SJSA1 (cell line): Measurements from ENCODE around the gene GPC4. TPM values are rescaled to one million over a fixed set of nuclear protein-coding genes. Genes with fewer than 3 reads are reported as not detected.

Experiments used
- DNase-seq, 2 experiments: peaks; one replicate each; pipeline ENCODE4 v3.0.0-alpha.2; 2015 to 2020; ENCODE audit warnings: low spot score in 2 of 2, low read depth in 1 of 2
- H3K27ac ChIP-seq: fragments of 250-450 bp; sonication (Bioruptor Pico); 2 replicates; pipeline ENCODE4 v1.5.1; 2020; ENCODE audit warnings: mild to moderate bottlenecking, moderate library complexity
- H3K27me3 ChIP-seq: fragments of 250-450 bp; sonication (Bioruptor Pico); replicated peaks from 2 replicates; pipeline ENCODE4 v1.5.1; 2020; ENCODE audit warnings: mild to moderate bottlenecking, moderate library complexity
- H3K36me3 ChIP-seq: fragments of 250-450 bp; sonication (Bioruptor Pico); 2 replicates; pipeline ENCODE4 v1.5.1; 2020; ENCODE audit warnings: mild to moderate bottlenecking
- H3K4me1 ChIP-seq: fragments of 250-450 bp; sonication (Bioruptor Pico); replicated peaks from 2 replicates; pipeline ENCODE4 v1.6.1; 2021; ENCODE audit warnings: mild to moderate bottlenecking
- H3K4me3 ChIP-seq: fragments of 250-450 bp; sonication (Bioruptor Pico); 2 replicates; pipeline ENCODE4 v1.5.1; 2020; ENCODE audit warnings: mild to moderate bottlenecking
- H3K9me3 ChIP-seq: fragments of 250-450 bp; sonication (Bioruptor Pico); replicated peaks from 2 replicates; pipeline ENCODE4 v1.5.1; 2020; ENCODE audit warnings: mild to moderate bottlenecking
- total RNA-seq: library from RNA; depleted of rRNA; stranded (reverse); fragments of >200 nt; shearing (Covaris generic); gene quantifications from 2 replicates; pipeline ENCODE4 v1.2.3, GENCODE V29; 2014

The GPC4 gene
- total RNA-seq, 1 experiment from 2014 or later: 25.8 TPM

- DNase-seq: no peak
- Histone ChIP-seq H3K4me3 (no peak overlapping the region), H3K27me3 (no peaks in the 10 kb centered on the region), H3K4me1 (no peaks in the 10 kb centered on the region), H3K36me3 (no peaks in the 10 kb centered on the region), H3K9me3 (no peaks in the 10 kb centered on the region), H3K27ac (no peak overlapping the region)
Measured at GRCh38 chrX:133373386-133374079, 41.8 kb downstream of the GPC4 start.

- no peak for DNase-seq
- H3K27me3 ChIP-seq: no peaks in the 10 kb centered on the region
- H3K4me1 ChIP-seq: peaks cover 6% of the 10 kb centered on the region
- H3K4me3 ChIP-seq: no peak overlapping the region
- H3K27ac ChIP-seq: no peak overlapping the region
- H3K9me3 ChIP-seq: no peaks in the 10 kb centered on the region
- H3K36me3 ChIP-seq: no peaks in the 10 kb centered on the region
Measured at GRCh38 chrX:133370696-133371275, 44.5 kb downstream of the GPC4 start.

- Histone ChIP-seq H3K4me1 (peaks cover 21% of the 10 kb centered on the region), H3K9me3 (no peaks in the 10 kb centered on the region), H3K27ac (no peak overlapping the region), H3K36me3 (no peaks in the 10 kb centered on the region), H3K27me3 (no peaks in the 10 kb centered on the region), H3K4me3 (no peak overlapping the region)
- no peak for DNase-seq
Measured at GRCh38 chrX:133369065-133369464, 46.2 kb downstream of the GPC4 start.

GRCh38 chrX:133366735-133367134 lies 48.6 kb downstream of the GPC4 start:
- Histone ChIP-seq H3K27me3 (no peaks in the 10 kb centered on the region), H3K9me3 (no peaks in the 10 kb centered on the region), H3K27ac (no peak overlapping the region), H3K36me3 (no peaks in the 10 kb centered on the region), H3K4me1 (peaks cover 24% of the 10 kb centered on the region), H3K4me3 (no peak overlapping the region)
- DNase-seq: no peak

- Histone ChIP-seq H3K27me3 (no peaks in the 10 kb centered on the region), H3K4me3 (no peak overlapping the region), H3K4me1 (peaks cover 24% of the 10 kb centered on the region), H3K27ac (no peak overlapping the region), H3K36me3 (no peaks in the 10 kb centered on the region), H3K9me3 (no peaks in the 10 kb centered on the region)
- no peak for DNase-seq
Measured at GRCh38 chrX:133365871-133366611, 49.2 kb downstream of the GPC4 start.

- Histone ChIP-seq H3K4me1 (peaks cover 24% of the 10 kb centered on the region), H3K4me3 (no peak overlapping the region), H3K27me3 (no peaks in the 10 kb centered on the region), H3K36me3 (no peaks in the 10 kb centered on the region), H3K9me3 (no peaks in the 10 kb centered on the region), H3K27ac (no peak overlapping the region; the same call in 1 of the 2 replicates)
- DNase-seq: no peak
Measured at GRCh38 chrX:133364865-133365264, 50.4 kb downstream of the GPC4 start.

- no peak overlapping the region for H3K4me3 ChIP-seq
- H3K27me3 ChIP-seq: no peaks in the 10 kb centered on the region
- H3K4me1 ChIP-seq: peaks cover 24% of the 10 kb centered on the region
- H3K9me3 ChIP-seq: no peaks in the 10 kb centered on the region
- DNase-seq: no peak
- H3K27ac ChIP-seq: peak overlapping the region; percentile 8; the same call in 1 of the 2 replicates
- H3K36me3 ChIP-seq: no peaks in the 10 kb centered on the region
Measured at GRCh38 chrX:133364196-133364595, 51.1 kb downstream of the GPC4 start.

GRCh38 chrX:133362538-133362937 lies 52.8 kb downstream of the GPC4 start:
- Histone ChIP-seq H3K9me3 (no peaks in the 10 kb centered on the region), H3K4me3 (no peak overlapping the region), H3K27ac (no peak overlapping the region), H3K27me3 (no peaks in the 10 kb centered on the region), H3K4me1 (peaks cover 24% of the 10 kb centered on the region), H3K36me3 (no peaks in the 10 kb centered on the region)
- DNase-seq: no peak

- Histone ChIP-seq H3K27me3 (no peaks in the 10 kb centered on the region), H3K27ac (no peak overlapping the region), H3K4me1 (peaks cover 7% of the 10 kb centered on the region; the same call in 1 of the 2 replicates), H3K9me3 (no peaks in the 10 kb centered on the region), H3K4me3 (no peak overlapping the region), H3K36me3 (no peaks in the 10 kb centered on the region)
- DNase-seq: no peak
Measured at GRCh38 chrX:133359466-133359865, 55.8 kb downstream of the GPC4 start.

- no peak overlapping the region for H3K4me3 ChIP-seq
- no peaks in the 10 kb centered on the region for H3K4me1 ChIP-seq
- no peak overlapping the region for H3K27ac ChIP-seq
- no peaks in the 10 kb centered on the region for H3K9me3 ChIP-seq
- no peaks in the 10 kb centered on the region for H3K27me3 ChIP-seq
- H3K36me3 ChIP-seq: no peaks in the 10 kb centered on the region
- DNase-seq: no peak
Measured at GRCh38 chrX:133353233-133353632, 62.1 kb downstream of the GPC4 start.

- Histone ChIP-seq H3K4me1 (no peaks in the 10 kb centered on the region), H3K4me3 (no peak overlapping the region), H3K27ac (no peak overlapping the region), H3K9me3 (no peaks in the 10 kb centered on the region), H3K36me3 (no peaks in the 10 kb centered on the region), H3K27me3 (no peaks in the 10 kb centered on the region)
- no peak for DNase-seq
Measured at GRCh38 chrX:133350751-133351150, 64.5 kb downstream of the GPC4 start.

- no peaks in the 10 kb centered on the region for H3K27me3 ChIP-seq
- H3K4me3 ChIP-seq: no peak overlapping the region
- no peaks in the 10 kb centered on the region for H3K9me3 ChIP-seq
- no peaks in the 10 kb centered on the region for H3K4me1 ChIP-seq
- no peak overlapping the region for H3K27ac ChIP-seq
- no peak for DNase-seq
- no peaks in the 10 kb centered on the region for H3K36me3 ChIP-seq
Measured at GRCh38 chrX:133346026-133346425, 69.3 kb downstream of the GPC4 start.

GRCh38 chrX:133339566-133339965 lies 75.7 kb downstream of the GPC4 start:
- Histone ChIP-seq H3K27me3 (no peaks in the 10 kb centered on the region), H3K4me1 (no peaks in the 10 kb centered on the region), H3K9me3 (no peaks in the 10 kb centered on the region), H3K27ac (no peak overlapping the region), H3K36me3 (peaks cover 7% of the 10 kb centered on the region; the same call in 1 of the 2 replicates), H3K4me3 (no peak overlapping the region)
- no peak for DNase-seq

GRCh38 chrX:133337250-133337649 lies 78.0 kb downstream of the GPC4 start:
- Histone ChIP-seq H3K9me3 (no peaks in the 10 kb centered on the region), H3K27me3 (no peaks in the 10 kb centered on the region)
- no peak for DNase-seq

More at GRCh38 chrX:133337250-133337649, 78.0 kb downstream of the GPC4 start:
- Histone ChIP-seq H3K4me1 (no peaks in the 10 kb centered on the region), H3K27ac (no peak overlapping the region), H3K36me3 (peaks cover 7% of the 10 kb centered on the region; the same call in 1 of the 2 replicates), H3K4me3 (no peak overlapping the region)
